Mucosa of descending colon (tissue), 3 donors: ENCODE measurements around the gene MISP. TPM values are rescaled to one million over a fixed set of nuclear protein-coding genes. Genes with fewer than 3 reads are reported as not detected.
A peak's percentile ranks its signal among the peaks of the same experiment; 100 is the strongest.

Source experiments
- ATAC-seq: fragments of 200-7000 bp; cut with Tn5 transposase; one replicate; pipeline ENCODE4 v1.9.1; 2020; ENCODE audit warnings: mild to moderate bottlenecking, moderate library complexity
- DNase-seq, 3 donors: peaks; one replicate each; pipeline ENCODE4 v3.0.0-alpha.2; 2020
- H3K36me3 ChIP-seq: fragments of 200-600 bp; one replicate; pipeline ENCODE4 v1.8.0; 2021; ENCODE audit warnings: low read depth, mild to moderate bottlenecking
- H3K4me1 ChIP-seq: fragments of 200-600 bp; one replicate; pipeline ENCODE4 v1.8.0; 2021; ENCODE audit warnings: low read depth, mild to moderate bottlenecking
- H3K4me3 ChIP-seq: fragments of 200-600 bp; one replicate; pipeline ENCODE4 v1.8.0; 2021; ENCODE audit warnings: mild to moderate bottlenecking
- H3K9me3 ChIP-seq: fragments of 200-600 bp; one replicate; pipeline ENCODE4 v1.8.0; 2021; ENCODE audit warnings: mild to moderate bottlenecking
- intact Hi-C, 2 donors: fragments of 100-400 bp; cut with DNase I in 1 of 2; cut with micrococcal nuclease in 1 of 2; formaldehyde crosslinking; loops; one replicate each; pipeline versions ENCODE4 v1.11.0 to v1.11.1; 2022; cut with DNase I, micrococcal nuclease
- total RNA-seq, 3 donors: library from RNA; stranded (reverse); fragmentation: NEBNext Ultra II Directional in 2 of 3; extraction: Animal tissue kit (Norgen Biotek cat#: 25700) in 2 of 3; gene quantifications; one replicate each; pipeline versions ENCODE4 v1.2.1 to v1.2.4, GENCODE V29; 2021 to 2023
- TF ChIP-seq, protein P1 (sequence below): fragments of 200-600 bp; IDR thresholded peaks from one replicate; pipeline ENCODE4 v1.8.0; 2022; ENCODE audit warnings: antibody characterized with exemption, mild to moderate bottlenecking
- donor health status: DM: no; HTN: no; CAD: no; lungs with moderate emphysema.
- donor health status: DM: no; HTN: no; CAD: no.
- donor health status: DM: no; HTN: yes; CAD: no.

MISP gene
- total RNA-seq, 3 donors from 2014 or later, result 184 to 443 (median 361) TPM

DNA sequence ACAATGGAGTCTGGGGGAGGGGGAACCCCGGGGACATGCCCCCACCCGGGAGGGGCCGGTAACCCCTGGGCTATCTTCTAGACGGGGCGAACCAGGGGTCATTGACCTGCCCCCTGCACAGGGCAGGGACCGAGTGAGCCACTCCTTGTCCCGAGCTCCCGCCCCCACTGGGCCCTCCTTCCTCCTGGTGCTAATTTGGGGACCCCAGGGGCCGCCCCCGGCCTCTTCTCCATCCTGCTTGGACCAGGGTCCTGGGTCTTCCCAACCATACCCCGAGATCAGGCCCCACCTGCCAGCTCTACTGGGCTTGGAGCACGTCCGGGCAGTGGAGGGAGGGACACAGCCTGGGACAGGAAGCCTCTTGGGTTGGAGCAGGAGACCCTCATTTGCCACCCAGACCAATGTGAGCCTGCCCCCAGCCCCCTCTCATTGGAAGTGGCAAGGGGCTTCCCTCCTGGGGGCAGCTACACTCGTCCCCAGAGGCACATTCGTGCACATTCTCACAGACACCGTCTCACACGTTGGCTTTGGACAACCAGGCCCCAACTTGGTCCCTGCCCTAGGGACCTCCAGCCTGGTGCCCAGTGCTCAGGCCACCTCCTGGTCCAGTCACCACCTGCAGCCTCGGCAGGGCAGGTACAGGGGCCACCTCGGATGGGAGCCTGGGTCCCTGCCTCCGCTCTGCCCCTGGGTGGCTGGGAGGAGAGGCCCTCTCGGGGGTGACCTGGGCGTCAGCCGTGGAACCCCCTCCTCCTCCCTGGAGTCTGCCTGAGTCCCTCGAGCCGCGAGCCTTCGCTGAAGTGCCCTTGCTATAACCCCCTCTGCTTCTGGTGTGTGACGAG lies 3.3 kb upstream of the MISP start:
- Histone ChIP-seq H3K9me3 (peaks cover 4% of the 10 kb centered on the region), H3K4me3 (no peak overlapping the region), H3K36me3 (no peaks in the 10 kb centered on the region), H3K4me1 (peaks cover 8% of the 10 kb centered on the region)
- TF ChIP-seq, protein P1, sequence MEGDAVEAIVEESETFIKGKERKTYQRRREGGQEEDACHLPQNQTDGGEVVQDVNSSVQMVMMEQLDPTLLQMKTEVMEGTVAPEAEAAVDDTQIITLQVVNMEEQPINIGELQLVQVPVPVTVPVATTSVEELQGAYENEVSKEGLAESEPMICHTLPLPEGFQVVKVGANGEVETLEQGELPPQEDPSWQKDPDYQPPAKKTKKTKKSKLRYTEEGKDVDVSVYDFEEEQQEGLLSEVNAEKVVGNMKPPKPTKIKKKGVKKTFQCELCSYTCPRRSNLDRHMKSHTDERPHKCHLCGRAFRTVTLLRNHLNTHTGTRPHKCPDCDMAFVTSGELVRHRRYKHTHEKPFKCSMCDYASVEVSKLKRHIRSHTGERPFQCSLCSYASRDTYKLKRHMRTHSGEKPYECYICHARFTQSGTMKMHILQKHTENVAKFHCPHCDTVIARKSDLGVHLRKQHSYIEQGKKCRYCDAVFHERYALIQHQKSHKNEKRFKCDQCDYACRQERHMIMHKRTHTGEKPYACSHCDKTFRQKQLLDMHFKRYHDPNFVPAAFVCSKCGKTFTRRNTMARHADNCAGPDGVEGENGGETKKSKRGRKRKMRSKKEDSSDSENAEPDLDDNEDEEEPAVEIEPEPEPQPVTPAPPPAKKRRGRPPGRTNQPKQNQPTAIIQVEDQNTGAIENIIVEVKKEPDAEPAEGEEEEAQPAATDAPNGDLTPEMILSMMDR, result no peak
- no peak for ATAC-seq
- no peak for DNase-seq
- intact Hi-C loops, result no loop called here

DNA sequence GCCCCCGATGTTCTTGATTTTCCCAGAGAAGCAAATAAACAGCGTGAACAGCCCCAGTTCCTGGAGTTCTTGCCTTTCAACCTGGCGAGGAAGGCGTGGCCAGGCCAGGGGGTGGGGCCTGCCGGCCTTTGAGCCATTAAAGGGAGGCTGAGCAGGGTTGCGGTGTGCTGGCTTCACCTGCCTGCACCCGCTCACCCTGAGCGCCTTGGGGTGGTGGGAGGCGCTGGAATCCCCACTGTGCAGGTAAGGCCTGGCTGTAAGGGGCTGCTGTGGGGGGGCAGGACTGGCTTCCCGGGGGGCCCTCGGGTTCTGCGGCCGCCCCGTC lies 2.7 kb upstream of the MISP start:
- Histone ChIP-seq H3K4me1 (peaks cover 6% of the 10 kb centered on the region), H3K36me3 (no peaks in the 10 kb centered on the region), H3K4me3 (no peak overlapping the region), H3K9me3 (peaks cover 4% of the 10 kb centered on the region)
- DNase-seq (peak; percentile 87 to 93 (median 91)), ATAC-seq (peak; percentile 35)
- intact Hi-C loops, result no loop called here
- TF ChIP-seq, protein P1, result no peak

DNA sequence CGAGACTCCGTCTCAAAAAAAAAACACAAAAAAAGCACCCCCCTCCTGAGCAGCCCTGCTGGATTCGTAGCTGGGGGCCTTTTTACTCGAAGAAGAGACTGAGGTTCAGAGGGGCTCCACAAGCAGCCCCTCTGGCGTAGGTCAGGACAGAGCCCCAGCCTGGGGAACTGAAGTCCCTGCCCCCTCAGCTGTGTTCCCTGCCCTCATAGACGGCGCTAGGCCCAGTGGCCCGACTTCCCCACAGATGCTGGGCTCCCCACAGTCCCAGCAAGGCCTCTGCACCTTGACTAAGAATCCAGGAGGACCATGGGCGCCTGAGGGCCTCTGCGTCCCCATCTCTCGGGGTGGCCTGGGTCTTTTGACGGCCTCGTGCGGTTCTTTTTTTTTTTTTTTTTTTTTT lies 1.1 kb upstream of the MISP start:
- Histone ChIP-seq H3K4me1 (peaks cover 20% of the 10 kb centered on the region), H3K4me3 (no peak overlapping the region), H3K36me3 (no peaks in the 10 kb centered on the region), H3K9me3 (no peaks in the 10 kb centered on the region)
- DNase-seq (no peak), ATAC-seq (no peak)
- TF ChIP-seq, protein P1, result no peak
- intact Hi-C loops, result no loop called here

DNA sequence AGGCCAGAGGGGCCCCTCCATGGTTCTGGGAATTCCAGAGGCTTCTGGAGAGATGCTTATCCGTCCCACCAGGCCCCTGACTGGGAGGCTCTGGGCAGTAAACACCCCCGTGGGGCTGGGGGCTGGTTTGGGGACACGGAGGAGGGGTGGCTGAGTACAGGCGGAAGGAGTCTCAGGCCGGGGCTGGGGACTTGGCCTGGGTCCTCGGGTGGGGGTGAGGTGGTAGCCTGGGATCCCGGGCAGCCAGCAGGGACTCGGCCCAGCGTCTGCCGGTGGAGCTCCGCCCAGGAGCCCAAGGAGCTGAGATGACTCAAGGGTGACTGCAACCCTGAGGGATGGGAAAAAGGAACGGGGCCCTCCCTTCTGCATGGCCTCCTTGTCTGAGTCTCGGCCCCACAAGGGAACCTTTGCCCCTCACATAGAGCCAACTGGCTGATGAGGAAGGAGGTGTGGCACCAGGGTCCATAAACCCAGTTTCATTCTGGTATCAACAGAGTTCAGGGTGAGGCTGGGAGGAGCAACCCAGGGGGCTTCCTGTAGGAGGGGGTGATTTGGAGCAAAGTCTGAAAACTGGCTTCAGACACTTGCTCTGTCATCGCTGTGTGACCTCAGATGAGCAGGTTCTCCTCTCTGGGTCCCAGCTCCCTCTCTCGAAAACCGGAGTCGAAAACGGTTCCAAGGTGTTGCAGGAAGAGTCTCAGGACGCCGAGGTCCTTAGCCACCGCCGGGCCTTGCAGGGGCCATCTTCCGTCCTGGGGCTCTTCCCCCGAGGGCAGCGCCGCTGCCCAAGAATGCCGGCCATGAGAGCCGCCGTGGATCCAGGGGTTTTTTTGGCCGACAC lies 809 bp downstream of the MISP start:
- TF ChIP-seq, protein P1, result no peak
- H3K9me3 ChIP-seq, result no peaks in the 10 kb centered on the region
- H3K36me3 ChIP-seq, result no peaks in the 10 kb centered on the region
- peaks cover 26% of the 10 kb centered on the region for H3K4me1 ChIP-seq
- intact Hi-C loops, result no loop called here
- H3K4me3 ChIP-seq, result peak overlapping the region; percentile 54
- ATAC-seq (peak; percentile 60), DNase-seq (peak; percentile 86 to 89 (median 86))

DNA sequence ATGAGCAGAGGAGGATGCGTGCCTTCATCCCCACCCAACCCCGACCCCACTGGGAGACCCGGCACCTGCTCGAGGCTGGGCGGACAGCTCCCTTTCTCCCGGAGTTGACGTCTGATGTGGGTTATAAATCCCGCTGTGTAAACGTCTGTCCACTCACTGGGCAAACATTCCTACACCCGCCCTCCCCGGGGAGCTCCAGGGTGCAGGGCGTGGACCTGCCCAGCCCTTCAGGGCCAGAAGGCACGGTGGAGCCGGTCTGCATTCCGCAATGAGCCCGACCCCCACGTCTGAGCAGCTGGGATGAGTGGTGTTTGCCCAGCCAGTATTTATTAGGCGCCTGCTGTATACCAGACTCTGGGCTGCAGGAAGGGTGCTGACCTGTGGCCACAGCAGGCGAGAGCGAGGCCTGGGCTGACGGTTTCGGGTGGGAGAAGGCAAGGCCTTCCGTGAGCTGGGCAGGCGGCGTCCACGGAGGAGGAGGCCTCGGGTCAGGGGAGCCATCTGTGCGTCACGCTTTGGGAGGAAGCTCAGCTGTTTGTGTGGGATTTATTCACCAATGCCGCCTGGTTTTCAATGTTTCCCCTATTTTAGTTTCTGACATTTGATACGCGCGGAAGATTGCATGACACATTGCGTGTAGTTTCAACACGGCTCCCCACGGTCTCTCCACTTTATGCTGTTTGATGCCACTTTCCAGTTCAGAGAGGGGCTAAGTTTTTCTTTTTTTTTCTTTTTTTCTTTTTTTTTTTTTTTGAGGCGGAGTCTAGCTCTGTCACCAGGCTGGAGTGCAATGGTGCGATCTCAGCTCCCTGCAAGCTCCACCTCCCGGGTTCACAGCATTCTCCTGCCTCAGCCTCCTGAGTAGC lies 2.0 kb downstream of the MISP start:
- intact Hi-C loops, result no loop called here
- ATAC-seq (peak; percentile 59), DNase-seq (peak; percentile 91 to 94 (median 93))
- Histone ChIP-seq H3K4me3 (peak overlapping the region; percentile 4), H3K4me1 (peaks cover 26% of the 10 kb centered on the region), H3K9me3 (no peaks in the 10 kb centered on the region), H3K36me3 (peaks cover 4% of the 10 kb centered on the region)
- TF ChIP-seq, protein P1, result no peak
